Keratinocyte (primary cell): Measurements from ENCODE around the gene BSG.

Source experiments
- CTCF ChIP-seq, 3 experiments: IDR thresholded peaks in 1 of 3; conservative IDR thresholded peaks in 1 of 3; optimal IDR thresholded peaks in 1 of 3; 2 replicates in 2 of 3; 3 replicates in 1 of 3; pipeline versions ENCODE3 to v1.5.1; 2011; ENCODE audit warnings: low read length in 3 of 3, mild to moderate bottlenecking in 3 of 3, moderate library complexity in 2 of 3, control low read depth in 1 of 3, inconsistent platforms in 1 of 3; ENCODE audit not compliant: insufficient read depth in 2 of 3; ENCODE audit errors: extremely low read depth in 1 of 3
- EZH2 ChIP-seq: IDR thresholded peaks from one replicate; pipeline ENCODE4 v1.6.1; 2012; ENCODE audit warnings: inconsistent platforms, mild to moderate bottlenecking, low read length, moderate library complexity

GRCh38 chr19:592101-592500, 19.7 kb downstream of the BSG start:
- TF ChIP-seq CTCF (optimal IDR thresholded peaks at IDR 0.05 in 1 of 3, IDR thresholded peaks at IDR 0.05 in 1 of 3, conservative IDR thresholded peaks at IDR 0.05 in 1 of 3; ENCODE audit: extremely low read depth in 1 of 3, insufficient read depth in 2 of 3, low read length in 3 of 3) = no peak
- no peak for TF ChIP-seq EZH2
